NCI-H510A treated with DMSO at 0.1 percent for 48 hours (cell line): Measurements from ENCODE around the gene BBC3.
"Not testable (repeated sequence)": the region's sequence is repeated elsewhere in the genome, so short reads cannot be mapped to it uniquely, and the experiment has no call there.

ENCODE experiments used
- DNase-seq: peaks from one replicate; lab custom pipeline; 2025; lab: John Stamatoyannopoulos, UW

The BBC3 gene

GRCh38 chr19:47258434-47258833 lies 27.4 kb upstream of the BBC3 start:
- no peak for DNase-seq

- peak; percentile 67 for DNase-seq
Measured at GRCh38 chr19:47257411-47258169, 26.6 kb upstream of the BBC3 start.

- peak; percentile 100 for DNase-seq
Measured at GRCh38 chr19:47256693-47257410, 25.9 kb upstream of the BBC3 start.

GRCh38 chr19:47255879-47256692 lies 25.1 kb upstream of the BBC3 start, which contains the start of gene CCDC9:
TSS of gene CCDC9 (plus strand) at chr19:47256525. CDS start at chr19:47258401, 1,876 bp downstream.
- DNase-seq: peak; percentile 92

GRCh38 chr19:47253970-47254369 lies 23.0 kb upstream of the BBC3 start:
- DNase-seq: no peak

- DNase-seq: no peak
Measured at GRCh38 chr19:47253467-47253881, 22.5 kb upstream of the BBC3 start.

GRCh38 chr19:47253016-47253415 lies 22.0 kb upstream of the BBC3 start:
- DNase-seq: not testable (repeated sequence)

- DNase-seq: peak; percentile 74
Measured at GRCh38 chr19:47247308-47247990, 16.4 kb upstream of the BBC3 start.

- DNase-seq: peak; percentile 91
Measured at GRCh38 chr19:47243776-47244547, 13.0 kb upstream of the BBC3 start.

- DNase-seq: no peak
Measured at GRCh38 chr19:47243364-47243775, 12.4 kb upstream of the BBC3 start.

- no peak for DNase-seq
Measured at GRCh38 chr19:47241919-47242577, 11.0 kb upstream of the BBC3 start.

- DNase-seq: peak; percentile 87
Measured at GRCh38 chr19:47240996-47241918, 10.3 kb upstream of the BBC3 start.

- no peak for DNase-seq
Measured at GRCh38 chr19:47240556-47240955, 9.6 kb upstream of the BBC3 start.

GRCh38 chr19:47239610-47240296 lies 8.8 kb upstream of the BBC3 start:
- peak; percentile 18 for DNase-seq

GRCh38 chr19:47239152-47239551 lies 8.2 kb upstream of the BBC3 start:
- no peak for DNase-seq

- DNase-seq: no peak
Measured at GRCh38 chr19:47236072-47236675, 5.2 kb upstream of the BBC3 start.

- DNase-seq: no peak
Measured at GRCh38 chr19:47232422-47233211, 1.6 kb upstream of the BBC3 start.
